GM19328 (cell line): ENCODE data around the gene ZNF546.

Source experiments
- ATAC-seq: cut with Tn5 transposase; IDR thresholded peaks from one replicate; pipeline ENCODE4 v1.9.1; 2021; ENCODE audit warnings: mild to moderate bottlenecking, moderate library complexity; ENCODE audit not compliant: unreplicated experiment

The ZNF546 gene

DNA sequence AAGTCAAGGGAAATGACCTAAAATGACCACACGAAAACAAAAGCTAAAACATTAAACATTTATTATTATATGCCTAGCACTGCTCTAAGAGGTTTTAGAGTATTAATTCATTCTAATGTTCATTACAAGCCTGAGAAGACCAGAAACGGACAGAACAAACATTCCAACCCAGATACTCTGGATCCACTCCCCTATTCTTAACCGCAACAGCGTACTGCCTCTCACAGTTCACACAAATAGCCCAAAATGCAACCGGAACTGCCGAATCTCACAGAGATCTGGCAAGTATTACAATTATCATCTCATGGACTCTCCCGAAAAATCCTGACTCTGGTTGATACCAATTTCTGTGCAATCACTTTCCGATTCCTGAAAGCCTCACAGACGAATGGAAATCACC lies 57.8 kb downstream of the ZNF546 start:
- ATAC-seq: no peak

DNA sequence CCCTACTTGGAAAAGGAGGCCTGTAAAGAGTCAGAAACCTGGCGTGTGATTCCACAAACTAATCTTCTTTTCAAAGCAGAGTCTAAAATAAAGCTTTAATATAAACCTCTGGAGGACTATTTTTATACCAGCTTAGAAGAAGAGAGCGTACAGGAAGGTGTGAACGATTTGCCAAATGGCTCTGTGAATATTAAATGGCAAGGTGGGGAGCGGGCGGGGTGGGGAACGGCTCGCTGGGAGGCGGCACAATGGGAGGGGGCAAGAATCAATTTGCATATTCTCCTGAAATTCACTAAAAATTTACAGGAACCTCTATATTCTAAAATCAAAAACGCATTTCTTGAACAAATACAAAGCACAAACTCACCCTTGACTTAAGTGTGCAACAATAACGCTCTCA lies 58.2 kb downstream of the ZNF546 start:
- ATAC-seq: no peak

DNA sequence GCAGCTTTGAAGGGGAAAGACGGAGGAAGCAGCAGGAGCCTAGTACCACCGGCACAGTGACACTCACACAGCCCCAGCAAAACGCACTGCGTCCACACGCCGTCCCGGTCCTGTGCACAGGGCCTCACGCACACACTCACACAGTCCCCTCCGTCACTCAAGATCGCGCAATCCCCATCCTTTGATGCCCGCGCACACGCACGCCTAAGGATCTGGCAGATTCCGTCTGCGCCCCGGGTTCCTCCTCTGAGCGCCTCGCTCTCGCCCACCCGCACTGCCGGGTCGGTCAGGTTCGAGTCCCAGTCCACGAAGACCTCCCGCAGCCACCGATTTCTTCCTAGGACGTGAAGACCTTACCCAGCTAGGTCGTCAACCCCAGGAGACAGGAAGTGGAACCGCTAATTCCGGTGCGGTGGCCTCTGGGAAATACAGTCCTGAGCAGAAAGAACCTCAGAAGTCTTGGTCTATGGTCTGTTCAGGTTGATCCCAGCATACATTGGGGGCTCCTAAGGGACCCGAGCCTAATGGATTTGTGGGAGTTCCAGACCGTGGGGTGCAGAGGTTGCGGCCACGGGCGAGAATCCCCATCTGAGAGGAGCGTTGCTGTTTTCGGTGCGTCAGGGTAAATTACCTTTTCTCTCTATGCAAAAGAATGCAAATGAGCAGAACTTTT lies 59.1 kb downstream of the ZNF546 start, which contains the start of gene ZNF780B:
TSS of gene ZNF780B (minus strand) at position 400 of the 673 bp plus-strand sequence. CDS start 5,899 bp downstream, outside the sequence.
- no peak for ATAC-seq

DNA sequence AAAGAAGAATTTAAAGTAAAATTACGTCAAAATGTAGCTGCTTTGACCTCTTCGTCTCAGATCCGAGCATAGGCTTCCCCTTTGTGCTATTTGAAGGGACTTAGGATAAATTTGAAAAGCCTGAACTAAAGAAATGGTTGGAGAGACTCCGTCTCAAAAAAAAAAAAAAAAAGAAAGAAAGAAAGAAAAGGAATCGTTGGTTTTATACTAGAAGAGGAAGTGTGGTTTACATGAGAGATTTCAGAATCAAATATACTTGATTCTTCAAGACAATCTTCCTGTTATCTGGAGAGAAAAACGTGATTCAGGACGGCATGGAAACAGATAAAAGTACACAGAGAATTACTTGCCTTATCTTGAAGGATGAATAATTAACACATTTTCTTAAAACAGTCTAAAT lies 59.6 kb downstream of the ZNF546 start:
- no peak for ATAC-seq

DNA sequence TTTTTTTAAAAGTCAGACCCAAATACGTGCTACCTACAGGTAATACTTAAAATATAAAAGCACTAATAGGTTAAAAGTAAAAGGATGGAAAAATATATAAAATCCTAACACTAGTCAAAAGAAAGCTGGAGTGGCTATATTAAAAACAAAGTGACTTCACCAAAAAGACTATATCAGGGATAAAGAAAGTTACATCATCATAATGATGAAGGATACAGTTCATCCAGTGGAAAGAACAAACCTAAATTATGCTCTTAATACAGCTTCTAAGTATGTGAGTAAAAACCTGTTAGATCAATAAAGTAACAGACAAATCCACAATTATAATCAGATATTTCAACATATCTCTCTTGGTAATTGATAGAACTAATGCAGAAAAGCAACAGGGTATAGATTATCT lies 60.3 kb downstream of the ZNF546 start:
- no peak for ATAC-seq

DNA sequence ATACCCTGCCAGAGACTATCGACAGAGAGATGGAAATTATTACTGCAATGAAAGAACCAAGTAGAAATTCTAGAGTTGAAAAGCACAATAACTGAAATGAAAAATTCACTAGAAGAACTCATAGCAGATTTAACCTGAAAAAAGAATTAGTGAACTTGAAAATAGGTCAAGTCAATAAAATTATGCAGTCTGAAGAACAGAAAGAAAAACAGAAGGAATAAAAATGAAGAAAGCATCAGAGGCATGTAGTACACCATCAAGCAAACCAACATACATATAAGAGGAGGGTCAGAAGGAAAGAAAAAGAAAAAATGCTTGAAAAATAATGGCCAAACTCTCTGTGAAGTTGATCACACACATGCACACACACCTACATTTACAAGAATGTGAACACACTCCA lies 62.8 kb downstream of the ZNF546 start:
- no peak for ATAC-seq

DNA sequence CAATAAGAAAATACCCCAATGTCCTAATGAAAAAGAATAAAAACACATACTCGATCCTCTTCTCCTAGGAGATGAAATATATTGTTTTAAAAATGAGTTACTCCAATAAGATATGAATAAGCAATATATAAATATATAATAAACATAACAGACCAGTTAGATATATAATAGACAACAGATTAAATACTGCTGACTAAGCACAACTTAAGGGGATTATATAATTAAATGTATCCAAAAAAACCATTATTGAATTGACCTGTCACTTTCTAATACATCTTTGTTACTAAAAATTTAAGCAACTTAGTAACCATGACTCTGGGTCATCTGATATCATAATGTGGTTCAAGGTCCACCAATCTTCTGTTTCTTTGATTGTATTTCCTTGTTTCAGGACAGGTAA lies 73.2 kb downstream of the ZNF546 start:
- no peak for ATAC-seq
